ENCODE results near the gene MAGI2. TPM values are rescaled to one million over a fixed set of nuclear protein-coding genes. Genes with fewer than 3 reads are reported as not detected.

MAGI2 gene
- total RNA-seq, 4 donors from 2014 or later = 0.98 to 4.8 (median 2.5) TPM

DNA sequence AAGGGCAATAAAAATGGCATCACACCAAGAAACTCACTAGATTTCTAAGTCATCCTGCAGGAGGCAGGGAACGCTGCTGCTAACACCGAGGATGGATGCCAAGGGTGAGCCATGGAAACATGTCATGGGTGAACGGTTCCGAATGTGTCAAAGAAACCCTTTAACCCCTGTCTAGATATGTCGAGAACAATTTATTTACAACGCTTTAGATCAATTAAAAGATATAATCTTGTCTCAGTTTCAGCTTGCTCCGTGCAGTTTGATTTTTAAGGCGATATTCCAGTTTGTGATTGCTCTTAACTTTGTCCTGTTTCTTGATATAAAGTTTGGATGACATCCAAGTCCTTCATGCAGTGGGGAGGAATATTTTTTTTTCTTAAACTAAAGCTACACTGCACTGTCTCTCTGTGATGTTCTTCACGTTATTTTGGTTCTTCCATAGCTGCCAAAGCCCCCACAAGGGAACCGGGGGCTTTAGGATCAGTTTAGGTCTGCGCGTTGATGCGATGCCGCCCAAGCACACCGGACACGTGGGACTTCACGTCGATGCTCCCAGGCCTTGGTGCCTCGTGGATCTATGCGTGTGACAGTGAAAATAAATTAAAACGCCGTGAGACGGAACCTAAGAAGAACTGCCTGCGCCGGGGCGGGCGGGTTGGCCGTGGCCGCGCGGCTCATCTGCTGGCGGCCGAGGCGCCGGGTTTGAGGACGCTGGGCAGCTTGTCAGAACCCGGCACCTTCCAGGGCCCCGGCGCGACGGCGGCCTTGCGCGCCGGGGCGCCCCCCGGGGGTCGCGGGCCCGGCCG lies 1434.6 kb downstream of the MAGI2 start:
- Histone ChIP-seq H3K9me3 (no peaks in the 10 kb centered on the region), H3K27ac (peak overlapping the region; percentile 87), H3K36me3 (no peaks in the 10 kb centered on the region), H3K4me3 (peak overlapping the region; percentile 65), H3K27me3 (no peaks in the 10 kb centered on the region), H3K4me1 (peaks cover 30% of the 10 kb centered on the region)
- WGBS = 11% methylated on average over 22 of the region's 51 CpGs
- no peak for DNase-seq (ENCODE audit: low spot score in 2 of 2)
- TF ChIP-seq, protein P1, sequence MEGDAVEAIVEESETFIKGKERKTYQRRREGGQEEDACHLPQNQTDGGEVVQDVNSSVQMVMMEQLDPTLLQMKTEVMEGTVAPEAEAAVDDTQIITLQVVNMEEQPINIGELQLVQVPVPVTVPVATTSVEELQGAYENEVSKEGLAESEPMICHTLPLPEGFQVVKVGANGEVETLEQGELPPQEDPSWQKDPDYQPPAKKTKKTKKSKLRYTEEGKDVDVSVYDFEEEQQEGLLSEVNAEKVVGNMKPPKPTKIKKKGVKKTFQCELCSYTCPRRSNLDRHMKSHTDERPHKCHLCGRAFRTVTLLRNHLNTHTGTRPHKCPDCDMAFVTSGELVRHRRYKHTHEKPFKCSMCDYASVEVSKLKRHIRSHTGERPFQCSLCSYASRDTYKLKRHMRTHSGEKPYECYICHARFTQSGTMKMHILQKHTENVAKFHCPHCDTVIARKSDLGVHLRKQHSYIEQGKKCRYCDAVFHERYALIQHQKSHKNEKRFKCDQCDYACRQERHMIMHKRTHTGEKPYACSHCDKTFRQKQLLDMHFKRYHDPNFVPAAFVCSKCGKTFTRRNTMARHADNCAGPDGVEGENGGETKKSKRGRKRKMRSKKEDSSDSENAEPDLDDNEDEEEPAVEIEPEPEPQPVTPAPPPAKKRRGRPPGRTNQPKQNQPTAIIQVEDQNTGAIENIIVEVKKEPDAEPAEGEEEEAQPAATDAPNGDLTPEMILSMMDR (IDR thresholded peaks at IDR 0.05) = no peak
- TF ChIP-seq POLR2A (IDR thresholded peaks at IDR 0.05) (no peak), POLR2AphosphoS5 (IDR thresholded peaks at IDR 0.05) (no peak), EP300 (IDR thresholded peaks at IDR 0.05) (no peak)

- Histone ChIP-seq H3K36me3 (no peaks in the 10 kb centered on the region), H3K9me3 (no peaks in the 10 kb centered on the region), H3K27me3 (no peaks in the 10 kb centered on the region), H3K4me1 (peaks cover 30% of the 10 kb centered on the region), H3K4me3 (no peak overlapping the region), H3K27ac (no peak overlapping the region)
- DNase-seq (ENCODE audit: low spot score in 2 of 2) = no peak
- 86% methylated on average over 5 of the region's 5 CpGs for WGBS
- no peak for TF ChIP-seq EP300 (IDR thresholded peaks at IDR 0.05)
- TF ChIP-seq POLR2A (IDR thresholded peaks at IDR 0.05) = no peak
- TF ChIP-seq POLR2AphosphoS5 (IDR thresholded peaks at IDR 0.05) = no peak
- TF ChIP-seq, protein P1 (IDR thresholded peaks at IDR 0.05) = no peak
Observed at GRCh38 chr7:78017591-78018100, 1435.8 kb downstream of the MAGI2 start.

GRCh38 chr7:78015574-78016260 lies 1437.8 kb downstream of the MAGI2 start:
- WGBS = 82% methylated on average over 5 of the region's 5 CpGs
- Histone ChIP-seq H3K4me3 (no peak overlapping the region), H3K9me3 (no peaks in the 10 kb centered on the region), H3K4me1 (peaks cover 28% of the 10 kb centered on the region), H3K27me3 (no peaks in the 10 kb centered on the region), H3K36me3 (no peaks in the 10 kb centered on the region), H3K27ac (no peak overlapping the region)
- TF ChIP-seq POLR2A (IDR thresholded peaks at IDR 0.05) (no peak), POLR2AphosphoS5 (IDR thresholded peaks at IDR 0.05) (no peak), EP300 (IDR thresholded peaks at IDR 0.05) (no peak)
- TF ChIP-seq, protein P1 (IDR thresholded peaks at IDR 0.05) = no peak
- no peak for DNase-seq (ENCODE audit: low spot score in 2 of 2)

DNA sequence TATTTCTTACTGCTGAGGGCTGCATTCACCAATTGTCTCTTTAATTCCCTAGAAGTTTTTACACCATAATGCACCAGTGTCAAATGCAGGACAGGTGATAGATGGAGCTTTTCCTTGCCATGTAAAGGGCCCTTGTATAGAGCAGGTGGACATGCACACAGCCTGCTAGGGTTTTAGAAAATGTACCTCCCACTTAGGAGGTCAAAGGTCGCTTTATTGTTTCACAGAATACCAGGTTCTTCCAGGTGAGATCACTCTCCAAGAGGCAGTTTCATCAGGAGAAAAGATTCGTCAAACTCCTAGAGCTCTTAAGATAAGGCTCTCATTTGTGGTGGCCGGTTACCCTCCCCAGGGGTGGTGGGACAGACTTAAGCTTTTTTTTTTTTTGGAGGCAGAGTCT lies 1439.1 kb downstream of the MAGI2 start:
- no peak overlapping the region for H3K27ac ChIP-seq
- H3K4me3 ChIP-seq = no peak overlapping the region
- H3K4me1 ChIP-seq = peaks cover 18% of the 10 kb centered on the region
- H3K27me3 ChIP-seq = no peaks in the 10 kb centered on the region
- WGBS = 95% methylated on average over 3 of the region's 3 CpGs
- H3K9me3 ChIP-seq = no peaks in the 10 kb centered on the region
- no peak for DNase-seq (ENCODE audit: low spot score in 2 of 2)
- TF ChIP-seq EP300 (IDR thresholded peaks at IDR 0.05) (no peak), POLR2A (IDR thresholded peaks at IDR 0.05) (no peak), POLR2AphosphoS5 (IDR thresholded peaks at IDR 0.05) (no peak)
- TF ChIP-seq, protein P1 (IDR thresholded peaks at IDR 0.05) = no peak
- H3K36me3 ChIP-seq = no peaks in the 10 kb centered on the region

GRCh38 chr7:78013386-78013785 lies 1440.1 kb downstream of the MAGI2 start:
- Histone ChIP-seq H3K4me1 (peaks cover 11% of the 10 kb centered on the region), H3K27ac (no peak overlapping the region), H3K27me3 (no peaks in the 10 kb centered on the region), H3K9me3 (no peaks in the 10 kb centered on the region), H3K4me3 (no peak overlapping the region), H3K36me3 (no peaks in the 10 kb centered on the region)
- no peak for TF ChIP-seq EP300 (IDR thresholded peaks at IDR 0.05)
- TF ChIP-seq POLR2AphosphoS5 (IDR thresholded peaks at IDR 0.05) = no peak
- TF ChIP-seq POLR2A (IDR thresholded peaks at IDR 0.05) = no peak
- TF ChIP-seq, protein P1 (IDR thresholded peaks at IDR 0.05) = no peak
- DNase-seq (ENCODE audit: low spot score in 2 of 2) = no peak
- WGBS = 68% methylated on average over 3 of the region's 3 CpGs

Data from suprapubic skin (tissue), 4 donors.